C4-2B (cell line): ENCODE data around the gene PDE4B.

ENCODE experiments used
- CTCF ChIP-seq: fragments of 450-650 bp; conservative IDR thresholded peaks from 2 replicates; pipeline ENCODE4 v1.5.1; 2017; ENCODE audit warnings: mild to moderate bottlenecking
- ZFX ChIP-seq: fragments of 450-650 bp; IDR thresholded peaks from 2 replicates; pipeline ENCODE4 v1.6.1; 2017

DNA sequence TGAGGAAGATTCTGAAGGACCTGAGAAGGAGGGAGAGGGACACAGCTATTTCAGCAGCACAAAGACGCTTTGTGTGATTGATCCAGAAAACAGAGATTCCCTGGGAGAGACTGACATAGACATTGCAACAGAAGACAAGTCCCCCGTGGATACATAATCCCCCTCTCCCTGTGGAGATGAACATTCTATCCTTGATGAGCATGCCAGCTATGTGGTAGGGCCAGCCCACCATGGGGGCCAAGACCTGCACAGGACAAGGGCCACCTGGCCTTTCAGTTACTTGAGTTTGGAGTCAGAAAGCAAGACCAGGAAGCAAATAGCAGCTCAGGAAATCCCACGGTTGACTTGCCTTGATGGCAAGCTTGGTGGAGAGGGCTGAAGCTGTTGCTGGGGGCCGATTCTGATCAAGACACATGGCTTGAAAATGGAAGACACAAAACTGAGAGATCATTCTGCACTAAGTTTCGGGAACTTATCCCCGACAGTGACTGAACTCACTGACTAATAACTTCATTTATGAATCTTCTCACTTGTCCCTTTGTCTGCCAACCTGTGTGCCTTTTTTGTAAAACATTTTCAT is 579.9 kb downstream of the PDE4B start:
- TF ChIP-seq CTCF (no peak), ZFX (no peak)
